ENCODE measurements around the gene MACROD2.

DNA sequence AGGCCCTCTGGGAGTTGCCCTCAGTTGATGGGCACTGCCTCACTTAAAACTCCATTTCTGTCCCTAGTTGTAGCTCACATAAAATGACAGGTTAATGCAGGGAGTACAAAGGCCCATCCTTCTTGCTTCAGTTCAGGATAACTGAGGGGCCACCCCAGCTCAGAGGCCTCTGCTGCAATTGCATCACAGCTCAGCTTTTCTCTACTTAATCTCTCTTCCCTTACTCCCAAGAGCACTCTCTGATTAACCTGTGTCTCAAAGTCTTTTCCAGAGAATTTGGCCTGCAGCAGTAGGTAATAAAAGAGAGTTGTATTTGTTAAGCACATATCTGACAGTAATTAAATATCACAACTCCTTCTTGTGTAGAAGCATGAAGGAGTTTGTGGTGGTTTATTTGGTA is 383.0 kb downstream of the MACROD2 start:
- TF ChIP-seq, protein P1, sequence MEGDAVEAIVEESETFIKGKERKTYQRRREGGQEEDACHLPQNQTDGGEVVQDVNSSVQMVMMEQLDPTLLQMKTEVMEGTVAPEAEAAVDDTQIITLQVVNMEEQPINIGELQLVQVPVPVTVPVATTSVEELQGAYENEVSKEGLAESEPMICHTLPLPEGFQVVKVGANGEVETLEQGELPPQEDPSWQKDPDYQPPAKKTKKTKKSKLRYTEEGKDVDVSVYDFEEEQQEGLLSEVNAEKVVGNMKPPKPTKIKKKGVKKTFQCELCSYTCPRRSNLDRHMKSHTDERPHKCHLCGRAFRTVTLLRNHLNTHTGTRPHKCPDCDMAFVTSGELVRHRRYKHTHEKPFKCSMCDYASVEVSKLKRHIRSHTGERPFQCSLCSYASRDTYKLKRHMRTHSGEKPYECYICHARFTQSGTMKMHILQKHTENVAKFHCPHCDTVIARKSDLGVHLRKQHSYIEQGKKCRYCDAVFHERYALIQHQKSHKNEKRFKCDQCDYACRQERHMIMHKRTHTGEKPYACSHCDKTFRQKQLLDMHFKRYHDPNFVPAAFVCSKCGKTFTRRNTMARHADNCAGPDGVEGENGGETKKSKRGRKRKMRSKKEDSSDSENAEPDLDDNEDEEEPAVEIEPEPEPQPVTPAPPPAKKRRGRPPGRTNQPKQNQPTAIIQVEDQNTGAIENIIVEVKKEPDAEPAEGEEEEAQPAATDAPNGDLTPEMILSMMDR (IDR thresholded peaks at IDR 0.05; ENCODE audit: insufficient read depth, low read depth, low read length), result no peak
- no peak for TF ChIP-seq EZH2 (IDR thresholded peaks at IDR 0.05; ENCODE audit: insufficient read depth, low read length)
